ENCODE measurements around the gene LDHB. TPM values are rescaled to one million over a fixed set of nuclear protein-coding genes. Genes with fewer than 3 reads are reported as not detected.

Gene LDHB
- total RNA-seq, 1 donor = 579 TPM

Other genes with a start within 250 kb of the LDHB start
- 13.8 and 17.9 TPM in 2 replicates for gene PYROXD1, start 220.2 kb downstream of the LDHB start, total RNA-seq (ENCODE audit: low replicate concordance)
- gene RECQL, start 156.2 kb downstream of the LDHB start, total RNA-seq (ENCODE audit: low replicate concordance) = 54.1 and 114 TPM in 2 replicates
- 55.2 and 82.2 TPM in 2 replicates for gene GOLT1B, start 156.1 kb downstream of the LDHB start, total RNA-seq (ENCODE audit: low replicate concordance)
- gene SPX, start 131.5 kb downstream of the LDHB start, total RNA-seq (ENCODE audit: low replicate concordance) = 0.54 and 0.82 TPM in 2 replicates
- gene GYS2, start 53.0 kb downstream of the LDHB start, total RNA-seq (ENCODE audit: low replicate concordance) = not detected in 2 replicates
- 2.1 and 5.6 TPM in 2 replicates for gene KCNJ8, start 116.9 kb upstream of the LDHB start, total RNA-seq (ENCODE audit: low replicate concordance)